Peyer's patch (tissue), 4 donors: ENCODE data around the gene ZNF511. TPM values are rescaled to one million over a fixed set of nuclear protein-coding genes. Genes with fewer than 3 reads are reported as not detected.

ENCODE experiments used
- DNase-seq, 3 donors: peaks; one replicate each; pipeline ENCODE4 v3.0.0-alpha.2; 2017 to 2019
- H3K27ac ChIP-seq, 4 donors: fragments of 200-600 bp; sonication (generic); one replicate each; pipeline ENCODE4 v1.5.1; 2016 to 2019
- H3K27me3 ChIP-seq, 2 donors: fragments of 200-600 bp; sonication (generic); one replicate each; pipeline ENCODE4 v1.5.1; 2019
- H3K36me3 ChIP-seq, 3 donors: fragments of 200-600 bp; sonication (generic); one replicate each; pipeline ENCODE4 v1.5.1; 2016 to 2019
- H3K4me1 ChIP-seq, 4 donors: fragments of 200-600 bp; sonication (generic); one replicate each; pipeline ENCODE4 v1.5.1; 2016 to 2019
- H3K4me3 ChIP-seq, 4 donors: fragments of 200-600 bp; sonication (generic); 1 replicate in 3 of 4; 2 replicates in 1 of 4; pipeline ENCODE4 v1.5.1; 2016 to 2019; ENCODE audit warnings: mild to moderate bottlenecking in 1 of 4
- H3K9me3 ChIP-seq, 4 donors: fragments of 200-600 bp; sonication (generic); one replicate each; pipeline ENCODE4 v1.5.1; 2016 to 2019; ENCODE audit warnings: mild to moderate bottlenecking in 1 of 4
- CTCF ChIP-seq, 6 experiments: fragments of 450-650 bp in 4 of 6; fragments of 200-600 bp in 2 of 6; sonication (generic) in 1 of 6; IDR thresholded peaks; one replicate each; pipeline ENCODE4 v1.5.1; 2017 to 2019; ENCODE audit warnings: antibody characterized with exemption in 6 of 6, mild to moderate bottlenecking in 3 of 6, moderate library complexity in 1 of 6
- POLR2A ChIP-seq, 2 donors: fragments of 450-650 bp; IDR thresholded peaks; one replicate each; pipeline ENCODE4 v1.5.1; 2017; ENCODE audit warnings: antibody characterized with exemption in 2 of 2, mild to moderate bottlenecking in 2 of 2, moderate library complexity in 2 of 2
- total RNA-seq, 4 donors: library from RNA; depleted of rRNA; stranded (reverse); fragments of >200 nt; gene quantifications; one replicate each; pipeline ENCODE4 v1.1.0, GENCODE V29; 2016

ZNF511 gene
- total RNA-seq, 4 donors from 2014 or later: 25.7 to 42.9 (median 30.5) TPM

GRCh38 chr10:133279326-133280226 is 29.1 kb upstream of the ZNF511 start:
- Histone ChIP-seq H3K9me3 (no peaks in the 10 kb centered on the region), H3K4me1 (peaks cover 0 to 50% (median 29%) of the 10 kb centered on the region in 4 donors), H3K27ac (peak overlapping the region; percentile 71 to 85 (median 77)), H3K27me3 (peaks cover 0 to 7% of the 10 kb centered on the region in 2 donors), H3K36me3 (peaks cover 0 to 55% (median 0%) of the 10 kb centered on the region in 3 donors), H3K4me3 (no peak overlapping the region)
- TF ChIP-seq CTCF (IDR thresholded peaks at IDR 0.05): no peak
- no peak for TF ChIP-seq POLR2A (IDR thresholded peaks at IDR 0.05)
- DNase-seq: peak in 1 of 3 donors; percentile 30

- Histone ChIP-seq H3K4me1 (peaks cover 0 to 40% (median 27%) of the 10 kb centered on the region in 4 donors), H3K9me3 (no peaks in the 10 kb centered on the region), H3K27me3 (peaks cover 0 to 7% of the 10 kb centered on the region in 2 donors), H3K36me3 (peaks cover 0 to 64% (median 0%) of the 10 kb centered on the region in 3 donors), H3K4me3 (no peak overlapping the region), H3K27ac (peak overlapping the region in 1 of 4 donors; percentile 85)
- DNase-seq: no peak
- TF ChIP-seq CTCF (IDR thresholded peaks at IDR 0.05): no peak
- TF ChIP-seq POLR2A (IDR thresholded peaks at IDR 0.05): no peak
Observed at GRCh38 chr10:133280391-133281059, 28.2 kb upstream of the ZNF511 start.

GRCh38 chr10:133281084-133281483 is 27.6 kb upstream of the ZNF511 start:
- Histone ChIP-seq H3K27ac (no peak overlapping the region), H3K36me3 (peaks cover 0 to 70% (median 0%) of the 10 kb centered on the region in 3 donors), H3K4me1 (peaks cover 0 to 35% (median 24%) of the 10 kb centered on the region in 4 donors), H3K9me3 (no peaks in the 10 kb centered on the region), H3K4me3 (no peak overlapping the region), H3K27me3 (peaks cover 0 to 7% of the 10 kb centered on the region in 2 donors)
- no peak for TF ChIP-seq CTCF (IDR thresholded peaks at IDR 0.05)
- TF ChIP-seq POLR2A (IDR thresholded peaks at IDR 0.05): no peak
- no peak for DNase-seq

GRCh38 chr10:133281628-133282372 is 26.9 kb upstream of the ZNF511 start:
- no peak for TF ChIP-seq POLR2A (IDR thresholded peaks at IDR 0.05)
- H3K36me3 ChIP-seq: peaks cover 0 to 77% (median 0%) of the 10 kb centered on the region in 3 donors

GRCh38 chr10:133282846-133283390 is 25.8 kb upstream of the ZNF511 start:
- Histone ChIP-seq H3K27me3 (no peaks in the 10 kb centered on the region), H3K4me1 (peaks cover 0 to 17% (median 8%) of the 10 kb centered on the region in 4 donors), H3K27ac (no peak overlapping the region), H3K4me3 (no peak overlapping the region), H3K9me3 (no peaks in the 10 kb centered on the region), H3K36me3 (peaks cover 0 to 88% (median 0%) of the 10 kb centered on the region in 3 donors)
- TF ChIP-seq POLR2A (IDR thresholded peaks at IDR 0.05) (no peak), CTCF (IDR thresholded peaks at IDR 0.05) (no peak)
- DNase-seq: no peak

More at GRCh38 chr10:133281628-133282372, 26.9 kb upstream of the ZNF511 start:
- Histone ChIP-seq H3K4me1 (peaks cover 0 to 28% (median 19%) of the 10 kb centered on the region in 4 donors), H3K27ac (no peak overlapping the region), H3K27me3 (peaks cover 0 to 2% of the 10 kb centered on the region in 2 donors), H3K9me3 (no peaks in the 10 kb centered on the region), H3K4me3 (no peak overlapping the region)
- no peak for DNase-seq
